Ascending aorta (tissue), 2 donors: Measurements from ENCODE around the gene BBIP1. TPM values are rescaled to one million over a fixed set of nuclear protein-coding genes. Genes with fewer than 3 reads are reported as not detected.

Experiments
- DNase-seq, 2 donors: peaks; one replicate each; pipeline ENCODE4 v3.0.0-alpha.2; 2019; ENCODE audit warnings: low spot score in 2 of 2
- H3K27ac ChIP-seq, 2 donors: fragments of 200-600 bp; sonication (generic); one replicate each; pipeline ENCODE4 v1.5.1; 2016 to 2017; ENCODE audit warnings: mild to moderate bottlenecking in 1 of 2
- H3K27me3 ChIP-seq: fragments of 200-600 bp; sonication (generic); one replicate; pipeline ENCODE4 v1.5.1; 2017
- H3K36me3 ChIP-seq, 2 donors: fragments of 200-600 bp; sonication (generic); one replicate each; pipeline ENCODE4 v1.5.1; 2016
- H3K4me1 ChIP-seq, 2 donors: fragments of 200-600 bp; sonication (generic); one replicate each; pipeline ENCODE4 v1.5.1; 2016 to 2017; ENCODE audit warnings: mild to moderate bottlenecking in 1 of 2
- H3K4me3 ChIP-seq, 2 donors: fragments of 200-600 bp; sonication (generic); one replicate each; pipeline ENCODE4 v1.5.1; 2016 to 2017; ENCODE audit warnings: mild to moderate bottlenecking in 1 of 2
- H3K9me3 ChIP-seq, 2 donors: fragments of 200-600 bp; sonication (generic); one replicate each; pipeline ENCODE4 v1.5.1; 2016
- CTCF ChIP-seq, 3 experiments: fragments of 200-600 bp in 2 of 3; fragments of 450-650 bp in 1 of 3; sonication (generic) in 2 of 3; IDR thresholded peaks; one replicate each; pipeline ENCODE4 v1.5.1; 2016 to 2019; ENCODE audit warnings: antibody characterized with exemption in 3 of 3, mild to moderate bottlenecking in 1 of 3, moderate library complexity in 1 of 3
- intact Hi-C: fragments of 100-400 bp; cut with DNase I; formaldehyde crosslinking; loops from one replicate; pipeline ENCODE4 v1.15.1; 2023
- total RNA-seq: library from RNA; depleted of rRNA; stranded (reverse); fragments of >200 nt; gene quantifications from one replicate; pipeline ENCODE4 v1.1.0, GENCODE V29; 2016

BBIP1 gene
- total RNA-seq, 1 donor from 2014 or later: 1.5 TPM

- TF ChIP-seq CTCF (IDR thresholded peaks at IDR 0.05): no peak
- intact Hi-C loops: no loop called here
Measured at GRCh38 chr10:110903280-110904278, 15.4 kb downstream of the BBIP1 start.

GRCh38 chr10:110901954-110902819 lies 16.8 kb downstream of the BBIP1 start:
- Histone ChIP-seq H3K9me3 (no peaks in the 10 kb centered on the region), H3K36me3 (peaks cover 21 to 44% of the 10 kb centered on the region in 2 donors), H3K27me3 (no peaks in the 10 kb centered on the region), H3K4me3 (no peak overlapping the region), H3K27ac (no peak overlapping the region), H3K4me1 (no peaks in the 10 kb centered on the region)
- intact Hi-C loops: no loop called here
- TF ChIP-seq CTCF (IDR thresholded peaks at IDR 0.05): no peak
- DNase-seq: no peak

More at GRCh38 chr10:110903280-110904278, 15.4 kb downstream of the BBIP1 start:
- H3K36me3 ChIP-seq: peaks cover 17 to 35% of the 10 kb centered on the region in 2 donors
- H3K27me3 ChIP-seq: no peaks in the 10 kb centered on the region
- DNase-seq: no peak
- H3K4me1 ChIP-seq: no peaks in the 10 kb centered on the region
- H3K9me3 ChIP-seq: no peaks in the 10 kb centered on the region
- no peak overlapping the region for H3K27ac ChIP-seq
- no peak overlapping the region for H3K4me3 ChIP-seq

GRCh38 chr10:110900983-110901382 lies 18.0 kb downstream of the BBIP1 start:
- H3K27ac ChIP-seq: no peak overlapping the region
- peaks cover 24 to 53% of the 10 kb centered on the region in 2 donors for H3K36me3 ChIP-seq
- H3K4me1 ChIP-seq: no peaks in the 10 kb centered on the region
- H3K4me3 ChIP-seq: no peak overlapping the region
- intact Hi-C loops: no loop called here
- no peak for DNase-seq
- no peak for TF ChIP-seq CTCF (IDR thresholded peaks at IDR 0.05)
- no peaks in the 10 kb centered on the region for H3K9me3 ChIP-seq
- no peaks in the 10 kb centered on the region for H3K27me3 ChIP-seq

- intact Hi-C loops: no loop called here
- no peak for TF ChIP-seq CTCF (IDR thresholded peaks at IDR 0.05)
- no peak for DNase-seq
- Histone ChIP-seq H3K9me3 (no peaks in the 10 kb centered on the region), H3K27me3 (no peaks in the 10 kb centered on the region), H3K4me1 (no peaks in the 10 kb centered on the region), H3K4me3 (no peak overlapping the region), H3K27ac (no peak overlapping the region), H3K36me3 (peaks cover 38 to 72% of the 10 kb centered on the region in 2 donors)
Measured at GRCh38 chr10:110898391-110898790, 20.6 kb downstream of the BBIP1 start.

GRCh38 chr10:110897184-110897583 lies 21.8 kb downstream of the BBIP1 start:
- no peak overlapping the region for H3K27ac ChIP-seq
- DNase-seq: no peak
- intact Hi-C loops: no loop called here
- no peaks in the 10 kb centered on the region for H3K4me1 ChIP-seq
- TF ChIP-seq CTCF (IDR thresholded peaks at IDR 0.05): no peak
- no peaks in the 10 kb centered on the region for H3K27me3 ChIP-seq
- no peaks in the 10 kb centered on the region for H3K9me3 ChIP-seq
- peaks cover 36 to 79% of the 10 kb centered on the region in 2 donors for H3K36me3 ChIP-seq
- H3K4me3 ChIP-seq: no peak overlapping the region
